ENCODE data around the gene CCDC77.
"Not testable (repeated sequence)": the region's sequence is repeated elsewhere in the genome, so short reads cannot be mapped to it uniquely, and the experiment has no call there.

Gene CCDC77

GRCh38 chr12:418432-418831 is 17.0 kb downstream of the CCDC77 start:
- no peak overlapping the region for H3K4me3 ChIP-seq (ENCODE audit: low read length)
- TF ChIP-seq, protein P1, sequence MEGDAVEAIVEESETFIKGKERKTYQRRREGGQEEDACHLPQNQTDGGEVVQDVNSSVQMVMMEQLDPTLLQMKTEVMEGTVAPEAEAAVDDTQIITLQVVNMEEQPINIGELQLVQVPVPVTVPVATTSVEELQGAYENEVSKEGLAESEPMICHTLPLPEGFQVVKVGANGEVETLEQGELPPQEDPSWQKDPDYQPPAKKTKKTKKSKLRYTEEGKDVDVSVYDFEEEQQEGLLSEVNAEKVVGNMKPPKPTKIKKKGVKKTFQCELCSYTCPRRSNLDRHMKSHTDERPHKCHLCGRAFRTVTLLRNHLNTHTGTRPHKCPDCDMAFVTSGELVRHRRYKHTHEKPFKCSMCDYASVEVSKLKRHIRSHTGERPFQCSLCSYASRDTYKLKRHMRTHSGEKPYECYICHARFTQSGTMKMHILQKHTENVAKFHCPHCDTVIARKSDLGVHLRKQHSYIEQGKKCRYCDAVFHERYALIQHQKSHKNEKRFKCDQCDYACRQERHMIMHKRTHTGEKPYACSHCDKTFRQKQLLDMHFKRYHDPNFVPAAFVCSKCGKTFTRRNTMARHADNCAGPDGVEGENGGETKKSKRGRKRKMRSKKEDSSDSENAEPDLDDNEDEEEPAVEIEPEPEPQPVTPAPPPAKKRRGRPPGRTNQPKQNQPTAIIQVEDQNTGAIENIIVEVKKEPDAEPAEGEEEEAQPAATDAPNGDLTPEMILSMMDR (conservative IDR thresholded peaks at IDR 0.05; ENCODE audit: low read length) = no peak
- DNase-seq (ENCODE audit: low read depth) = no peak

DNA sequence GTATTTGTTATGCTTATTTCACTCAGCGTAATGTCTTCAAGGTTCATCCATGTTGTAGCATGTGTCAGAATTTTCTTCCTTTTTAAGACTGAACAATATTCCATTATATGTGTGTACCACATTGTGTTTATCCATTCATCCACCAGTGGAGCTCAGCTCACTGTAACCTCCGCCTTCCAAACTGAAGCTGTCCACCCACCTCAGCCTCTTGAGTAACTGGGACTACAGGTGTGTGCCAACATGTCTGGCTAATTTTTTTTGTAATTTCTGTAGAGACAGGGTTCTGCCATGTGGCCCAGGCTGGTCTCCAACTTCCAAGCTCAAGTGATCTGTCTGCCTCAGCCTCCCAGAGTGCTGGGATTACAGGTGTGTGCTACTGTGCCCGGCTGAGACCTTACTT is 21.1 kb downstream of the CCDC77 start:
- DNase-seq (ENCODE audit: low read depth) = no peak
- TF ChIP-seq, protein P1 (conservative IDR thresholded peaks at IDR 0.05; ENCODE audit: low read length) = no peak
- H3K4me3 ChIP-seq (ENCODE audit: low read length) = no peak overlapping the region

GRCh38 chr12:435737-436136 is 34.3 kb downstream of the CCDC77 start:
- H3K4me3 ChIP-seq (ENCODE audit: low read length); DNase-seq (ENCODE audit: low read depth): not testable (repeated sequence)

DNA sequence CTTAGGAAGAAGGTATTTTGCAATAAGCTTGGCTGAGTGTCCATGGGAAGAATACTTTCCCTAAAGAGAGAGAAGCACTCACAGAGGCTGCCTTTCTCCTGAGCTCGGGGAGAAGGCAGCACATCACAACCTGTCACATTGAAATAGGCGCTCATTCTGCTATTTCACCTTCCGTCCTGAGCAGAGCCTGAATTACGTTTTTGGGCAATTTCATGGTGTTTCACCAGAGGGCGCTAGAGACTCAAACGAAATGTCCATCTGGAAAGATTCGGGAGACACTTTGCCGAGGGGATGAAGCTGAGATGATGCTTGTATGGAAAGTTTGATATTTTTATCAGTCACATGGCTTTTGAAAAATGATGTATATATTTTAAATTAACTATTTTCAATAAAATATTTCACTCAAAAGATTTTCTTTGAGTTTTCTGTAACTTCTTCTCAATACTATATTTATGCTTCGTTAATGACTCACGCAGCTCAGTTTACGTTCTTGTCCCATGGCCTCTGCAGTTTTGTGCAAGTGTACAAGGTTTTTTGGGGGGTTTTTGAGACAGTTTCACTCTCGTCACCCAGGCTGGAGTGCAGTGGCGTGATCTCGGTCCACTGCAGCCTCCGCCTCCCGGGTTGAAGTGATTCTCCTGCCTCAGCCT is 40.9 kb downstream of the CCDC77 start:
- H3K4me3 ChIP-seq (ENCODE audit: low read length) = no peak overlapping the region
- TF ChIP-seq, protein P1 (conservative IDR thresholded peaks at IDR 0.05; ENCODE audit: low read length) = peak; percentile 91
- DNase-seq (ENCODE audit: low read depth) = peak; percentile 37

- TF ChIP-seq, protein P1 (conservative IDR thresholded peaks at IDR 0.05; ENCODE audit: low read length) = no peak
- no peak overlapping the region for H3K4me3 ChIP-seq (ENCODE audit: low read length)
- no peak for DNase-seq (ENCODE audit: low read depth)
These were observed 45.7 kb downstream of the CCDC77 start for GRCh38 chr12:447141-447540.

- no peak overlapping the region for H3K4me3 ChIP-seq (ENCODE audit: low read length)
- TF ChIP-seq, protein P1 (conservative IDR thresholded peaks at IDR 0.05; ENCODE audit: low read length) = no peak
- no peak for DNase-seq (ENCODE audit: low read depth)
These were observed 47.8 kb downstream of the CCDC77 start for GRCh38 chr12:449203-449602.

DNA sequence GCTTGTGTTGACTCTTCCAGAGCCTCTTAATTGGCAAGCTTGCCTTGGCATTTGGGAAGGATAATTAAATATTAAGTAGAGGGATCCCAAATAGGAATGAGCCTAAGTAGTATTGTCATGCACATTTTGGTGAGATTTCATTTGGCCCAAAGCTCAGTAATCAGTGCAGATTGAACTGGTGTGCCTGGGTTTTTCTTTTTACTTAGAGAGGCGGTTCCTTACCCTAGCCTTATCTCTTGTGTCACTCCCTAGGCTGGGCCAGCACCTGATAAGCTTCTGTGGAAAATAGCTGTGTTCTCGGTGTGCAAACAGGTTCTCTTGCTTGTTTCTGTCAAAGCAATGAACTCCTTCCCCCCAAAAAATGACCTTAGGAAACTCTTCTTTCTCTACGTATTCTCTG is 49.0 kb downstream of the CCDC77 start:
- TF ChIP-seq, protein P1 (conservative IDR thresholded peaks at IDR 0.05; ENCODE audit: low read length) = no peak
- DNase-seq (ENCODE audit: low read depth) = no peak
- H3K4me3 ChIP-seq (ENCODE audit: low read length) = no peak overlapping the region
